WTC11 (cell line): ENCODE measurements around the gene OGFR.

Experiments
- CTCF ChIP-seq: fragments of 200-600 bp; IDR thresholded peaks from 2 replicates; pipeline ENCODE4 v1.8.0; 2022; ENCODE audit warnings: antibody characterized with exemption
- E2F5 ChIP-seq: sonication (generic); formaldehyde crosslinking; IDR thresholded peaks from 2 replicates; pipeline ENCODE4 v1.8.1; 2022; ENCODE audit warnings: mild to moderate bottlenecking, moderate library complexity, missing genetic modification reagents
- PREB ChIP-seq: sonication (generic); formaldehyde crosslinking; IDR thresholded peaks from 2 replicates; pipeline ENCODE4 v1.8.1; 2022; ENCODE audit warnings: mild to moderate bottlenecking, missing genetic modification reagents, moderate library complexity, borderline replicate concordance
- TEAD4 ChIP-seq: sonication (generic); formaldehyde crosslinking; IDR thresholded peaks from 2 replicates; pipeline ENCODE4 v1.8.0; 2022; ENCODE audit warnings: mild to moderate bottlenecking, missing genetic modification reagents

- no peak for TF ChIP-seq PREB (CRISPR knock-in tag)
- no peak for TF ChIP-seq E2F5 (CRISPR knock-in tag)
- TF ChIP-seq TEAD4, result no peak
- no peak for TF ChIP-seq CTCF
These were observed 10.1 kb downstream of the OGFR start for GRCh38 chr20:62814709-62815065.
